Activated naive CD4-positive, alpha-beta T cell treated with anti-CD3 and anti-CD28 coated beads, Interleukin-2, amount 10 ng/mL, durations not matched to agents 7 days and 5 days (primary cell): ENCODE results near the gene LLGL2.

Source experiments
- CTCF ChIA-PET: fragments of 350-600 bp; sonication (Branson Sonifier 250); formaldehyde crosslinking; loops from one replicate; lab custom pipeline; 2021; ENCODE audit warnings: antibody characterized with exemption; lab: Charles Lee
- DNase-seq: peaks from one replicate; pipeline ENCODE4 v3.0.0-alpha.2; 2020
- H3K27ac Mint-ChIP-seq: one replicate; pipeline ENCODE4 v1.8.0; 2021; ENCODE audit warnings: mild to moderate bottlenecking, moderate library complexity, mixed read lengths
- H3K27me3 Mint-ChIP-seq: one replicate; pipeline ENCODE4 v1.8.0; 2021; ENCODE audit warnings: mild to moderate bottlenecking, mixed read lengths
- H3K36me3 Mint-ChIP-seq: one replicate; pipeline ENCODE4 v1.8.0; 2021; ENCODE audit warnings: mixed read lengths
- H3K4me1 Mint-ChIP-seq: one replicate; pipeline ENCODE4 v1.8.0; 2021; ENCODE audit warnings: mixed read lengths
- H3K4me3 Mint-ChIP-seq: one replicate; pipeline ENCODE4 v1.8.0; 2021; ENCODE audit warnings: mild to moderate bottlenecking, moderate library complexity, mixed read lengths
- H3K9me3 Mint-ChIP-seq: one replicate; pipeline ENCODE4 v1.8.0; 2021; ENCODE audit warnings: mixed read lengths

LLGL2 gene

DNA sequence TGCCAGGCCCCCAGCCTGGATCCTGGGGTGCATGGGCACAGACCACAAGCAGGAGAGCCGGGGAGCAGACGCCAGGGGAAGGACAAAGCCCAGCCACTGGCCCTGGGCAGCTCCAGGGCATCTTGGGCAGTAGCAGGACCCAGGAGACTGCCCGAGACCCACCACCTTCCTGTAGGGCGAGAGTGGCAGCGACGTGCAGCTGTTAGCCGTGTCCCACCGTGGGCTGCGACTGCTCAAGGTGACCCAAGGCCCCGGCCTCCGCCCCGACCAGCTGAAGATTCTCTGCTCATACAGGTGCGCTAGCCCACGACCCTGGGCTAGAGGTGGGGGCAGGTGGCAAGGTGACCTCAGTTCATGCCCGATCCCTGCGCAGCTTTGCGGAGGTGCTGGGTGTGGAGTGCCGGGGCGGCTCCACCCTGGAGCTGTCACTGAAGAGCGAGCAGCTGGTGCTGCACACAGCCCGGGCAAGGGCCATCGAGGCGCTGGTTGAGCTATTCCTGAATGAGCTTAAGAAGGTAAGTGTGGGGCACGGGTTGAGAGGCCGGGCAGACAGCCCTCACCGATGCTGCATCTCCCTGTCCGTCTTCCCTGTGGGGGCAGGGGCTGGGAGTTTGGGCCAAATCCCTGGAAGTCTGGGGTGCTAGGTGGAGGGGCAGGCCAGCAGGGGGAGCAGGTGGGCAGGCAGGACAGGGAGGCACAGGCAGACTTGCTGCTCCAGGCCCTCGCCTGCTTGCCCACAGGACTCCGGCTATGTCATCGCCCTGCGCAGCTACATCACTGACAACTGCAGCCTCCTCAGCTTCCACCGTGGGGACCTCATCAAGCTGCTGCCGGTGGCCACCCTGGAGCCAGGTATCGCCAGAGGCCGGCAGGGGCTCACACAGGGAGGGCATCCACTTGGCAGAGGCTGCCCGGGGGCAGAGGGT is 94.3 kb downstream of the LLGL2 start:
- no peak overlapping the region for H3K27ac Mint-ChIP-seq
- no peaks in the 10 kb centered on the region for H3K4me1 Mint-ChIP-seq
- no peaks in the 10 kb centered on the region for H3K9me3 Mint-ChIP-seq
- peak; percentile 55 for DNase-seq
- no peaks in the 10 kb centered on the region for H3K27me3 Mint-ChIP-seq
- H3K4me3 Mint-ChIP-seq: no peak overlapping the region
- H3K36me3 Mint-ChIP-seq: no peaks in the 10 kb centered on the region
- CTCF ChIA-PET: interaction anchor here (0.7 to 3.7 kb wide), 10 partner anchors 9 to 133 kb away, joined by 3 to 26 read pairs (median 6); partner anchors contain the start of gene SMIM5

DNA sequence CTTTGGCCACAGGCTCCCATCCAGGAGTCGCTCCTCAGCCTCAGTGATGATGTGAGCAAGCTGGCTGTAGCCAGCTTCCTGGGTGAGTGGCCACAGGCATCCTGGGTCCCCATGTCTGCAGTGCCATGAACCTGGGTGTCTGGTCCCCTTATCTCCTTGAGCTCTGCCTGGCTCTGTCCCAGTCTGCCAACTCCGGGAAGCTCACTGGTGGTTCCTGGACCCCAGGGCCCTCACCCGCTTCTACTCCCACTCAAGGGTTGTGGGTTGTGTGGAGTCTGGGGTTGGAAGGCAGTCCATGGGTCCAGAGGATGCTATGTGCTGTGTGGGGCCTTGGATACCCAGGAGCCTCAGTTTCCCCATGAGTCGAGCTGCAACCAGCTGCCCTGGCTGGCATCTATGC is 96.0 kb downstream of the LLGL2 start:
- Mint-ChIP-seq H3K27me3 (no peaks in the 10 kb centered on the region), H3K9me3 (no peaks in the 10 kb centered on the region), H3K4me3 (no peak overlapping the region), H3K36me3 (no peaks in the 10 kb centered on the region), H3K27ac (no peak overlapping the region), H3K4me1 (no peaks in the 10 kb centered on the region)
- DNase-seq: no peak
- CTCF ChIA-PET: interaction anchor here (0.7 to 3.7 kb wide), 5 partner anchors 9 to 132 kb away, joined by 3 to 26 read pairs (median 7); partner anchors contain the start of gene SMIM5

DNA sequence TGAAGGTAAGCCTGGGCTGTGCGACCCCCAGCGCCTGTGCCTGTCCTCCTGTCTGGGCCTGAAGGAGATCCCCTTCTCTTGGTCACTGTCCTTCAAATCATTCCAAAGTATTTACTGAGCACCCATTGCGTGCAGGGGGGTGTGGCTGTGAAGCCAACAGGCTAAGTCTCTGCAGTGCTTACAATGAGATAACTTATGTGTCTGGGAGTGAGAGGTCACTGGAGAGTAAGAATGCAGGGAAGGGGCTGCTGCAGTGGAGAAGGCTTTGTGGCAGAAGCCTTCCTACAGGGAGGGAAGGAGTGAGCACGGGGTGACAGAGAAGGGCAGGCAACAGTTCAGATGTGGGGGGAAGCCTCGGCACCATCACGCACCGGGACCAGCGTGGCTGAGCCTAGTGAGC is 96.6 kb downstream of the LLGL2 start:
- H3K9me3 Mint-ChIP-seq: no peaks in the 10 kb centered on the region
- H3K27me3 Mint-ChIP-seq: no peaks in the 10 kb centered on the region
- H3K4me1 Mint-ChIP-seq: no peaks in the 10 kb centered on the region
- no peak overlapping the region for H3K27ac Mint-ChIP-seq
- CTCF ChIA-PET: interaction anchor here (0.7 to 18.1 kb wide), 5 partner anchors 8 to 129 kb away, joined by 3 to 380 read pairs (median 12); partner anchors contain the start of gene SMIM5
- no peak for DNase-seq
- no peak overlapping the region for H3K4me3 Mint-ChIP-seq
- H3K36me3 Mint-ChIP-seq: no peaks in the 10 kb centered on the region

DNA sequence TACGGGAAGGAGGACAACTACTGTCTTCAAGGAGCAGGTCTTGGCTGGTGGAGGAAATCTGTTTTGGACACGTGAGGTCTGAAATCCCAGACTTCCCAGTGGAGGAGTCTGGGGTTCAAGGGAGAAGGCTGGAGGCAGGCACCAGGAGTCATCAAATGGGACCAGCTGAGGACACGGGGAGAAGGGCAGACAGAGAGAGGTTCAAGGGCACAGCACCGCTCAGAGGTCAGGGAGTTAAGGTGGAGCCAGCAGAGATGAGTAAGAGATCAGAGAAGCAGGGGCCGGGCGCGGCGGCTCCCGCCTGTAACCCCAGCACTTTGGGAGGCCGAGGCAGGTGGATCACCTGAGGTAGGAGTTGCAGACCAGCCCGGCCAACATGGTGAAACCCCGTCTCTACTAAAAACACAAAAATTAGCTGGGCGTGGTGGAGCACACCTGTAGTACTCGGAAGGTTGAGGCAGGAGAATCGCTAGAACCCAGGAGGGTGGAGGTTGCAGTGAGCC is 97.3 kb downstream of the LLGL2 start:
- Mint-ChIP-seq H3K36me3 (no peaks in the 10 kb centered on the region), H3K27ac (no peak overlapping the region), H3K4me3 (no peak overlapping the region), H3K4me1 (no peaks in the 10 kb centered on the region), H3K27me3 (no peaks in the 10 kb centered on the region), H3K9me3 (no peaks in the 10 kb centered on the region)
- no peak for DNase-seq
- CTCF ChIA-PET: interaction anchor here (3.2 to 18.1 kb wide), 3 partner anchors 12 to 127 kb away, joined by 12 to 380 read pairs (median 30); partner anchors contain the start of gene SMIM5

DNA sequence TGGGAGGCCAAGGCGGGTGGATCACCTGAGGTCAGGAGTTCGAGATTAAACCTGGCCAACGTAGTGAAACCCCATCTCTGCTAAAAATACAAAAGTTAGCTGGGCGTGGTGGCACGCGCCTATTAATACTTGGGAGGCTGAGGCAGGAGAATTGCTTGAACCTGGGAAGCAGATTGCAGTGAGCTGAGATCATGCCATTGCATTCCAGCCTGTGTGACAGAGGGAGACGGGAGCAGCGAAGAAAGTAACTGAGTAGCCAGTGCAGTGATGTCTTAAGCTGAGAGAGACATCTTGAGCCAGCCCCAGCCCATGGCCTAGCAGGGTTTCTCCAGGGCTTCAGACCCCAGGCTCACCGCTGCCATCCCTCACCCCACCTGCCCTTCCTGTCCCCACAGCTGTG is 97.9 kb downstream of the LLGL2 start:
- no peaks in the 10 kb centered on the region for H3K9me3 Mint-ChIP-seq
- no peak overlapping the region for H3K4me3 Mint-ChIP-seq
- no peaks in the 10 kb centered on the region for H3K27me3 Mint-ChIP-seq
- no peaks in the 10 kb centered on the region for H3K36me3 Mint-ChIP-seq
- H3K27ac Mint-ChIP-seq: no peak overlapping the region
- CTCF ChIA-PET: interaction anchor here (0.6 to 18.1 kb wide), 4 partner anchors 11 to 126 kb away, joined by 3 to 380 read pairs (median 21); partner anchors contain the start of gene SMIM5
- no peak for DNase-seq
- H3K4me1 Mint-ChIP-seq: no peaks in the 10 kb centered on the region

DNA sequence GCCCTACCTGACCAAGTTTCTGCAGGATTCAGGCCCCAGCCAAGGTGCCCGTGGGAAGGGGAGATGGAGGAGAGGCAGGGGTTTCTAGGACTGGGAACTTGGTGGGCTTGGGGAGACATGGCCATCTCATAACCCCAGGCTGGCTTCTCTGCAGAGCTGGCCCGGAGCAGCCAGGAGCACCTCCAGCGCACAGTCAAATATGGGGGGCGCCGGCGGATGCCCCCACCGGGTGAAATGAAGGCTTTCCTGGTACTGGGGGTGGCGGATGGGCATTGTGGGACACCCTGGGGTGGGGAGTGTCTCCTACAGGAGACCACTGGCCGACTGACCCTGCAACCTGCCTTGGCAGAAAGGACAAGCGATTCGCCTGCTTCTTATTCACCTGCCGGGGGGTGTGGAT is 98.5 kb downstream of the LLGL2 start:
- Mint-ChIP-seq H3K4me3 (no peak overlapping the region), H3K27ac (no peak overlapping the region), H3K9me3 (no peaks in the 10 kb centered on the region), H3K36me3 (no peaks in the 10 kb centered on the region), H3K4me1 (no peaks in the 10 kb centered on the region), H3K27me3 (no peaks in the 10 kb centered on the region)
- no peak for DNase-seq
- CTCF ChIA-PET: interaction anchor here (0.6 to 18.1 kb wide), 5 partner anchors 11 to 125 kb away, joined by 3 to 380 read pairs (median 12); partner anchors contain the start of gene SMIM5
